ENCODE data around the gene PNPLA5. TPM values are rescaled to one million over a fixed set of nuclear protein-coding genes. Genes with fewer than 3 reads are reported as not detected.
A peak's percentile ranks its signal among the peaks of the same experiment; 100 is the strongest.

The PNPLA5 gene
- total RNA-seq (2021) (5.3 to 5.9 TPM (median 5.3 TPM) in 3 replicates), Bru-seq, nascent RNA (percentile 51 among the genes with signal in this experiment)
- long read RNA-seq, experiment 1, transcript PNPLA5-204 (7 exons, 2,197 nt), result minor isoform, 5 of 28 reads
- long read RNA-seq, experiment 1, transcript PNPLA5-201 (9 exons, 2,539 nt), result major isoform, 7 of 28 reads
- long read RNA-seq, experiment 1, partial matches to known transcripts, result 5 of 28 reads
- long read RNA-seq, experiment 1, other reads (novel, unspliced or antisense), result 11 of 28 reads
- long read RNA-seq, experiment 2, partial matches to known transcripts, result 0 of 7 reads
- long read RNA-seq, experiment 2, other reads (novel, unspliced or antisense), result 3 of 7 reads
- long read RNA-seq, experiment 3, partial matches to known transcripts, result 1 of 1 reads
- long read RNA-seq, experiment 3, other reads (novel, unspliced or antisense), result 0 of 1 reads

- Mint-ChIP-seq H3K9me3 (no peaks in the 10 kb centered on the region), H3K36me3 (no peaks in the 10 kb centered on the region), H3K27me3 (ENCODE audit: low read depth) (peaks cover 14% of the 10 kb centered on the region), H3K4me1 (no peaks in the 10 kb centered on the region), H3K4me3 (peak within 1 kb of the TSS; percentile 74), H3K27ac (no peak within 1 kb of the TSS)
- ChIA-PET POLR2A (no interaction called here), CTCF (interaction anchor here (0.9 to 14.0 kb wide), 7 partner anchors 8 to 168 kb away, joined by 3 to 162 read pairs (median 3); no protein-coding TSS in a partner anchor)
- DNase-seq (ENCODE audit: low spot score), result peak; percentile 75
- ATAC-seq, result peak; percentile 85
- TF ChIP-seq MLX (CRISPR knock-in tag; IDR thresholded peaks at IDR 0.05) (no peak), SP1 (CRISPR knock-in tag; conservative IDR thresholded peaks at IDR 0.05) (peak; percentile 73), RORB (CRISPR knock-in tag; IDR thresholded peaks at IDR 0.05) (no peak), JAZF1 (CRISPR knock-in tag; IDR thresholded peaks at IDR 0.05) (no peak), ZNF263 (CRISPR knock-in tag; IDR thresholded peaks at IDR 0.05; ENCODE audit: low read depth) (peak; percentile 67; the same call in 1 of the 2 replicates), SMAD4 (CRISPR knock-in tag; IDR thresholded peaks at IDR 0.05) (no peak), ZMAT4 (CRISPR knock-in tag; IDR thresholded peaks at IDR 0.05) (no peak), ELF4 (CRISPR knock-in tag; IDR thresholded peaks at IDR 0.05; ENCODE audit: low read depth) (no peak), CDX4 (CRISPR knock-in tag; IDR thresholded peaks at IDR 0.05; ENCODE audit: borderline replicate concordance) (no peak), USF2 (CRISPR knock-in tag; IDR thresholded peaks at IDR 0.05) (peak; percentile 56), GTF2I (CRISPR knock-in tag; conservative IDR thresholded peaks at IDR 0.05) (no peak), ZNF423 (CRISPR knock-in tag; IDR thresholded peaks at IDR 0.05) (no peak), ZNF281 (CRISPR knock-in tag; IDR thresholded peaks at IDR 0.05) (0 out of 2 replicates have a peak, but pooled peaks have one; percentile 9), NR1H2 (CRISPR knock-in tag; IDR thresholded peaks at IDR 0.05) (no peak), ZNF532 (CRISPR knock-in tag; IDR thresholded peaks at IDR 0.05; ENCODE audit: borderline replicate concordance) (no peak), GABPB1 (CRISPR knock-in tag; IDR thresholded peaks at IDR 0.05) (no peak), NR2C2 (CRISPR knock-in tag; IDR thresholded peaks at IDR 0.05) (no peak), MAX (CRISPR knock-in tag; IDR thresholded peaks at IDR 0.05) (peak; percentile 66), TP53 (CRISPR knock-in tag; IDR thresholded peaks at IDR 0.05) (no peak), ATF6 (CRISPR knock-in tag; IDR thresholded peaks at IDR 0.05) (no peak)
Measured at GRCh38 chr22:43891360-43892182, at the start of gene PNPLA5. Gene PNPLA5, minus strand, starts transcription at chr22:43892013. Its CDS starts 133 bp downstream, at chr22:43891880.
